ENCODE data around the gene ERICH6B. TPM values are rescaled to one million over a fixed set of nuclear protein-coding genes. Genes with fewer than 3 reads are reported as not detected.

Gene ERICH6B
- total RNA-seq, 2 donors from 2014 or later = not detected

GRCh38 chr13:45564133-45564776 is 51.3 kb downstream of the ERICH6B start:
- H3K27me3 ChIP-seq = no peaks in the 10 kb centered on the region
- TF ChIP-seq, protein P1, sequence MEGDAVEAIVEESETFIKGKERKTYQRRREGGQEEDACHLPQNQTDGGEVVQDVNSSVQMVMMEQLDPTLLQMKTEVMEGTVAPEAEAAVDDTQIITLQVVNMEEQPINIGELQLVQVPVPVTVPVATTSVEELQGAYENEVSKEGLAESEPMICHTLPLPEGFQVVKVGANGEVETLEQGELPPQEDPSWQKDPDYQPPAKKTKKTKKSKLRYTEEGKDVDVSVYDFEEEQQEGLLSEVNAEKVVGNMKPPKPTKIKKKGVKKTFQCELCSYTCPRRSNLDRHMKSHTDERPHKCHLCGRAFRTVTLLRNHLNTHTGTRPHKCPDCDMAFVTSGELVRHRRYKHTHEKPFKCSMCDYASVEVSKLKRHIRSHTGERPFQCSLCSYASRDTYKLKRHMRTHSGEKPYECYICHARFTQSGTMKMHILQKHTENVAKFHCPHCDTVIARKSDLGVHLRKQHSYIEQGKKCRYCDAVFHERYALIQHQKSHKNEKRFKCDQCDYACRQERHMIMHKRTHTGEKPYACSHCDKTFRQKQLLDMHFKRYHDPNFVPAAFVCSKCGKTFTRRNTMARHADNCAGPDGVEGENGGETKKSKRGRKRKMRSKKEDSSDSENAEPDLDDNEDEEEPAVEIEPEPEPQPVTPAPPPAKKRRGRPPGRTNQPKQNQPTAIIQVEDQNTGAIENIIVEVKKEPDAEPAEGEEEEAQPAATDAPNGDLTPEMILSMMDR (IDR thresholded peaks at IDR 0.05) = no peak
- TF ChIP-seq POLR2A (IDR thresholded peaks at IDR 0.05) = no peak
- H3K4me3 ChIP-seq = no peak overlapping the region
- no peak for ATAC-seq
- intact Hi-C loops (cut with DNase I) = no loop called here
- H3K4me1 ChIP-seq = no peaks in the 10 kb centered on the region
- no peak for DNase-seq
- H3K36me3 ChIP-seq (replicated peaks in 1 of 2; ENCODE audit: insufficient read depth in 1 of 2, low read depth in 2 of 2) = no peaks in the 10 kb centered on the region
- no peaks in the 10 kb centered on the region for H3K9me3 ChIP-seq
- WGBS, 2 donors = 40 to 47% methylated on average over 3 of the region's 3 CpGs
- no peak overlapping the region for H3K27ac ChIP-seq

GRCh38 chr13:45554604-45555109 is 60.9 kb downstream of the ERICH6B start:
- intact Hi-C loops (cut with DNase I) = no loop called here
- Histone ChIP-seq H3K9me3 (no peaks in the 10 kb centered on the region), H3K4me3 (no peak overlapping the region), H3K4me1 (no peaks in the 10 kb centered on the region), H3K36me3 (replicated peaks in 1 of 2; ENCODE audit: insufficient read depth in 1 of 2, low read depth in 2 of 2) (no peaks in the 10 kb centered on the region), H3K27me3 (no peaks in the 10 kb centered on the region), H3K27ac (no peak overlapping the region)
- DNase-seq (no peak), ATAC-seq (no peak)
- 88 to 89% methylated on average over 4 of the region's 4 CpGs for WGBS, 2 donors
- TF ChIP-seq POLR2A (IDR thresholded peaks at IDR 0.05) = no peak
- TF ChIP-seq, protein P1 (IDR thresholded peaks at IDR 0.05) = no peak

DNA sequence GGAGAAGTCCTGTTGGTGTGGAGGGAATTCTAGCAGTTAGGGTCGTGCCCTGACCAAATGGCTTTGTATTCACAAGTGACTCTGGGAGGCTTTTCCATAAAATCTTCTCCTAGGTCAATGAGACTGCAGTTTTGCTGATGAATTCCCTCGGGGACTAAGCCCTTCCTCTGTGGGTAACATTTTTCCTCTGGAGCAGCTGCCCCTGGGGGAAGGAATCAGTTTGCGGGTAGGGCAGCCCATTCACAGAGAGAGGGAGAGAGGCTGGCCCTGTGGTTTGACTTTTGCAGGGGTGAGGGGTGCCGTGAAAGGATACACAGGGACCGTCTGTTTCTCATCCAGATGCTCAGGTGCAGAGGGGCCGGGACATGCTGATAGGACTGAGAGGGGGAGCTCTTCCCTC is 67.3 kb downstream of the ERICH6B start:
- Histone ChIP-seq H3K9me3 (no peaks in the 10 kb centered on the region), H3K27ac (no peak overlapping the region), H3K36me3 (replicated peaks in 1 of 2; ENCODE audit: insufficient read depth in 1 of 2, low read depth in 2 of 2) (no peaks in the 10 kb centered on the region), H3K4me1 (no peaks in the 10 kb centered on the region), H3K4me3 (no peak overlapping the region), H3K27me3 (no peaks in the 10 kb centered on the region)
- intact Hi-C loops (cut with DNase I) = no loop called here
- WGBS, 2 donors = 50 to 74% methylated on average over 6 of the region's 6 CpGs
- ATAC-seq = no peak
- no peak for DNase-seq
- TF ChIP-seq, protein P1 (IDR thresholded peaks at IDR 0.05) = no peak
- TF ChIP-seq POLR2A (IDR thresholded peaks at IDR 0.05) = no peak

- H3K36me3 ChIP-seq (replicated peaks in 1 of 2; ENCODE audit: insufficient read depth in 1 of 2, low read depth in 2 of 2) = no peaks in the 10 kb centered on the region
- no peaks in the 10 kb centered on the region for H3K27me3 ChIP-seq
- no peaks in the 10 kb centered on the region for H3K4me1 ChIP-seq
- DNase-seq = no peak
- no peaks in the 10 kb centered on the region for H3K9me3 ChIP-seq
- H3K4me3 ChIP-seq = no peak overlapping the region
- intact Hi-C loops (cut with DNase I) = no loop called here
- no peak for ATAC-seq
- 87 to 88% methylated on average over 8 of the region's 8 CpGs for WGBS, 2 donors
- TF ChIP-seq POLR2A (IDR thresholded peaks at IDR 0.05) = no peak
- TF ChIP-seq, protein P1 (IDR thresholded peaks at IDR 0.05) = no peak
- H3K27ac ChIP-seq = no peak overlapping the region
These were observed 69.2 kb downstream of the ERICH6B start for GRCh38 chr13:45546410-45546765.
